Activated CD4-positive, CD25-positive, alpha-beta regulatory T cell treated with anti-CD3 and anti-CD28 coated beads, Interleukin-2, amount 50 U/mL, for 72 hours (primary cell): ENCODE data around the gene TMEM200A.
"Not testable (repeated sequence)": the region's sequence is repeated elsewhere in the genome, so short reads cannot be mapped to it uniquely, and the experiment has no call there.

ENCODE experiments used
- DNase-seq: peaks from one replicate; pipeline ENCODE4 v3.0.0; 2021

The TMEM200A gene

GRCh38 chr6:130365166-130366106 lies at the start of gene TMEM200A:
Gene TMEM200A, plus strand, starts transcription at chr6:130366017. Its CDS starts 74,406 bp downstream, at chr6:130440423.
- peak; percentile 61 for DNase-seq

- no peak for DNase-seq
Observed at GRCh38 chr6:130320908-130321307, 44.9 kb upstream of the TMEM200A start.

DNA sequence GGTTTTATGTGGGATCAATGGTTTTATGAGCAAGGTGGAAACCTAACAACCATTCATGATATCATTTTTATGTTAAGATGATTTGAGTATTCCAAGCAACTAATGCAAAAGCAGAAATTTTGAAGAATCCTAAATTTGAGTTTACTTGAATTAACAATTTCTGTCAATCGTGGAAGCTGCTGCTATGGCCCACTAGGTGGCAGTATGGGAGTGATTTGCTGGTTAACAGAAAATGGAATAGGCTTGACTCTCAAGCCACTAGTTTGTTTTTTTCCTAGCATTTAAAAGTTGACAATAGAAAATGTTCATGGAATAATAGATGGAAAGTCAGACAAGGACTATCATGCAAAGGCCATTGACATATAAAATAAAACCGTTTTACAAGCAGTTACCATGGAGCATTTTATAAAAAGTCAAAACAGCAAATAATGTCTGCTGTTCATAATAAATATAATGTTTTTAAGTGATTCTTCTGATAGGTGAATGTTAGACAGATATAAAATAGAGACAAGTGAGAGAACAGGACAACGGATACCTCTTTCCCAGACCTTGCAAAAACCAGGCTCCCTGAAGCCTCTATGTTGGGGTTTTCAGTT lies 43.0 kb upstream of the TMEM200A start:
- DNase-seq, result no peak

GRCh38 chr6:130324657-130325056 lies 41.2 kb upstream of the TMEM200A start:
- DNase-seq, result no peak

- DNase-seq, result no peak
Observed at GRCh38 chr6:130326496-130326895, 39.3 kb upstream of the TMEM200A start.

GRCh38 chr6:130337534-130337933 lies 28.3 kb upstream of the TMEM200A start:
- no peak for DNase-seq

- DNase-seq, result not testable (repeated sequence)
Observed at GRCh38 chr6:130346324-130346723, 19.5 kb upstream of the TMEM200A start.

GRCh38 chr6:130354322-130354721 lies 11.5 kb upstream of the TMEM200A start:
- no peak for DNase-seq

DNA sequence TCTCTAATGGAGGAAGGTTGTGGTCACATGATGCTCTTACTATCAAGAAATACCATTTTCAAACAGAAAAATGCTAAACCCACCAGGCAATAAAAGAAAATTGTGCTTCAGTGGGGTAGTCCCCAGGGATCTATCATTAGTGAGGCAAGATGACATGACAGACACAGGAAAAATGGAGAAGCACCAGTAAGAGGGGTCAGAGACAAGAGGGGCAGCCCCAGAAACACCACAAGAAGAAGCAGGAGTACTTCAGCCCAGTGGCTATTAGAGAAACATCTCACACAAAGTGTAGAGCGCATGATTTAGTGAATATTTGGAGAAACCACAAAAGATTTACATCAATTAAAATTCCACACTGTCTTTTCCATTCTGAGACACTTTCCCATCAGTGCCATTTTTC lies 10.2 kb upstream of the TMEM200A start:
- no peak for DNase-seq

DNA sequence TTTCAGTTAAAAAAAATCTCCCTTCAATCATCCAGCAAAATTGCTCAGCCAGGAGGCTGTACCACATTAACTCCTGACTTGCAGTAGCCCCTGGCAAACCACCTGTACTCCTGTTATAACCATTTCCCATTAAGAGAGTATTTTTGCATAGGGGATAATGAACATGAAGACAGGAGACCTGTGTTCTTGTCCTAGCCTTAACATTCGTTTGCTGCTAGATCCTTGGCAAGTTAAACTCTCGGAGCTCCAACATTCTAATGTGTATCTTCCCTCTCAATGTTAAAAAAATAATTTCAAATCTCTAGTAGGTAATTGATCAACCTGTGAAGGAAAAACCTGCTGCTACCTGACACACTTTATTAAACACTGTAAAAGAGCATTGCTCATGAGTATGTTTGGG lies 8.4 kb upstream of the TMEM200A start:
- no peak for DNase-seq

GRCh38 chr6:130359736-130360135 lies 6.1 kb upstream of the TMEM200A start:
- DNase-seq, result no peak

- DNase-seq, result no peak
Observed at GRCh38 chr6:130362128-130362527, 3.7 kb upstream of the TMEM200A start.

DNA sequence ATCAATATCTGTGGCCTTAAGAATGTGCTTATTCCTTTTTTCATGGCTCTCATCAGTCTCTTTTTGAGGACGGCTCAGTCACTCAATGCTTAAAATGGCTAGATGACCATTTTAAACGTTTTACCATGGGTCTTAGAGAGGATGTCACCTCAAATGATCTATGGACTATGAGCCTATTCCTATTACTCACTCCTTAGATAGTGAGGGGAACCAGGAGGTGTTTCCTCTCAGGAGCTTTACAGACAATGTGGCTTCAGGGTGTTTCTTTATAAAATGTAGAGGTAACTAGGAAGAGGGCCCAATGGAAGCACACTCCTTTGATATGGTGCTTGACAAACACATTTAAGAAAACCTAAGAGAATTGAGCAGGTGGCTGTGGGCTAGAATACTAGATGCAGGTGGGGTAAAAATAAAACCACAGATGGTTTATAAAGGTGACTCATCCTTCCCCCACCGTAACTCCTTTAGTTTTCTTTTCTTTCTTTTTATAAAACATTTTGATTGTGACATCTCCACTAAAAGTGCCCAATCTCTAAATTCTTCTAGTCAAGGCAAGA lies 1.5 kb upstream of the TMEM200A start:
- no peak for DNase-seq

GRCh38 chr6:130366107-130367005 lies 539 bp downstream of the TMEM200A start:
- DNase-seq, result peak; percentile 45

DNA sequence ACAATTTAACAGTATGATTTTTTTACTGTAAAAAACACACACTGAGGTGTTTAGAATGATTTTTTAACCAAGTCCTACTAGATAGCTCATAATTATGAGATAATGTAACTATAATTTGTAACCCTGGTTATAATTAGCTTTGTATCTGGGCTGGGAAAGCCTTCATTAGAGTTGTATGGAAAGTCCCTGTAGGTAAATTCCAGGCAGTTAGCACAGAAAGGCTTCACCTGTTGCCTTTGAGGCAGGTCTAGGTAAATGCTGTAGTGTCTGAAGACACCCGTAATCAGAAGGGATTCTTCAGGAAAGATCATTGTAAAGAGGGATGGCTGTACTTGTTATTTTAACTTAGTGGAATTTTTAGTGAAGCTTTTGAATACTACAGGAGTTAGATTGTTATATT lies 1.9 kb downstream of the TMEM200A start:
- no peak for DNase-seq

- no peak for DNase-seq
Observed at GRCh38 chr6:130368576-130368975, 2.8 kb downstream of the TMEM200A start.

- no peak for DNase-seq
Observed at GRCh38 chr6:130369831-130370230, 4.0 kb downstream of the TMEM200A start.

GRCh38 chr6:130371921-130372420 lies 6.2 kb downstream of the TMEM200A start:
- DNase-seq, result no peak

DNA sequence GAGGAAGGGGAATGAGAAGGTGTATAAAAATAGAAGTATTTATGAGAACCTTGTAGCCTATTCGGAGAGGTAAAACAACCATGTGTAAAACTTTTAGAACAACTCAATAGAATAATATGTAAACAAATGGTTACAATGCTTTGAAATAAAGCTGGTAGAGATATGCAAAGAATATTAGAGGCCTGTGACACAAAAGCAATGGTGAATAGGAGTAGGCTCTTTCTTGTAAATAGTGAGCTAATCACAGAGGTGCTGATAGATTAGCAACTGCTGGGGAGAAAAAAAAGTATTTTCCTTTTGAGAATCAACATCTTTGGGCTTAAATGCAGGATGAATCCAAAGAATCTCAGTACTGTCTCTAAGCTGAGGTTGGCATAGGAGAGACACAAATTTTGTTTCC lies 7.0 kb downstream of the TMEM200A start:
- no peak for DNase-seq

DNA sequence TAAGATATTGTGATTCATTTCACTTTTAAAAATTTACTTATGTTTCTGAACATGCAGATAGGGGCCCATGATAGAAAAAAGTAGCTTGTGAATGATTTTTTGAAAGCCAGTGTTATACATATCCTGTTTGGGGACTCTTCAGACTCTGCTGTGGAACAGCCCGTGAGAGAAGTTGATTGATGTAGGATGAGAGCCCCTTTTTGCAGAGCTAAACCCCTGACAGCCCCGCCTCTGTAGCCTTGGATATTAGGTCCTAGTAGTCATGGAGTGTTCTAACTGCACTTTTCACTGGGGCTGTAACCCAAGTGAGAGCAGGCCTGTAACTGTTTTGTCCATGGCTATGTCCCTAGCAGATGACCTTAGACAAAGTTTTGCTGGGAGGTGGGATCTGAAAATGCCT lies 8.2 kb downstream of the TMEM200A start:
- no peak for DNase-seq

GRCh38 chr6:130376936-130377335 lies 11.1 kb downstream of the TMEM200A start:
- no peak for DNase-seq

DNA sequence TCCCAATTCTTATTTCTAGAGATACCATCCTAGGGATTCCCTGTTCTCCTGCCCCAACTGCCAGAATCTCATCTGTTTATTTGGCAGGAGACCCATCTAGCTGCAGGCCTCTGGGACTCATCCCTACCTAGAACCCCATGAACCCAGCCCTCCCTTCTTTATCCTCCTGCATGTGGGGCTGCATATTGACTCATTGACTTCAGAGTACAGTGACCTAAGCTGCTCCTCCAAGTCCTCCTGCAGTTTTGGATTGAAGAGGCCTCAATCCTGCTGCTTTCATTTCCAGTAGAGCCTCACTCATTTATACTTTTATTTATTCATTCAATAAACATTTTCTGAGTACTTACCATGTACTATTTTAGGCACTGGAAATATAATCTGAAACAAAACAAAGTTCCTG lies 11.6 kb downstream of the TMEM200A start:
- DNase-seq, result no peak

GRCh38 chr6:130377915-130378314 lies 12.1 kb downstream of the TMEM200A start:
- no peak for DNase-seq
